Ascending aorta (tissue), 2 donors: ENCODE data around the gene ZNF770. TPM values are rescaled to one million over a fixed set of nuclear protein-coding genes. Genes with fewer than 3 reads are reported as not detected.
"Not testable (repeated sequence)": the region's sequence is repeated elsewhere in the genome, so short reads cannot be mapped to it uniquely, and the experiment has no call there.

ENCODE experiments used
- DNase-seq, 2 donors: peaks; one replicate each; pipeline ENCODE4 v3.0.0-alpha.2; 2019; ENCODE audit warnings: low spot score in 2 of 2
- H3K27ac ChIP-seq, 2 donors: fragments of 200-600 bp; sonication (generic); one replicate each; pipeline ENCODE4 v1.5.1; 2016 to 2017; ENCODE audit warnings: mild to moderate bottlenecking in 1 of 2
- H3K27me3 ChIP-seq: fragments of 200-600 bp; sonication (generic); one replicate; pipeline ENCODE4 v1.5.1; 2017
- H3K36me3 ChIP-seq, 2 donors: fragments of 200-600 bp; sonication (generic); one replicate each; pipeline ENCODE4 v1.5.1; 2016
- H3K4me1 ChIP-seq, 2 donors: fragments of 200-600 bp; sonication (generic); one replicate each; pipeline ENCODE4 v1.5.1; 2016 to 2017; ENCODE audit warnings: mild to moderate bottlenecking in 1 of 2
- H3K4me3 ChIP-seq, 2 donors: fragments of 200-600 bp; sonication (generic); one replicate each; pipeline ENCODE4 v1.5.1; 2016 to 2017; ENCODE audit warnings: mild to moderate bottlenecking in 1 of 2
- H3K9me3 ChIP-seq, 2 donors: fragments of 200-600 bp; sonication (generic); one replicate each; pipeline ENCODE4 v1.5.1; 2016
- intact Hi-C: fragments of 100-400 bp; cut with DNase I; formaldehyde crosslinking; loops from one replicate; pipeline ENCODE4 v1.15.1; 2023
- total RNA-seq: library from RNA; depleted of rRNA; stranded (reverse); fragments of >200 nt; gene quantifications from one replicate; pipeline ENCODE4 v1.1.0, GENCODE V29; 2016
- TF ChIP-seq, protein P1 (sequence below), 3 experiments: fragments of 200-600 bp in 2 of 3; fragments of 450-650 bp in 1 of 3; sonication (generic) in 2 of 3; IDR thresholded peaks; one replicate each; pipeline ENCODE4 v1.5.1; 2016 to 2019; ENCODE audit warnings: antibody characterized with exemption in 3 of 3, mild to moderate bottlenecking in 1 of 3, moderate library complexity in 1 of 3

ZNF770 gene
- total RNA-seq, 1 donor from 2014 or later = 87.7 TPM

DNA sequence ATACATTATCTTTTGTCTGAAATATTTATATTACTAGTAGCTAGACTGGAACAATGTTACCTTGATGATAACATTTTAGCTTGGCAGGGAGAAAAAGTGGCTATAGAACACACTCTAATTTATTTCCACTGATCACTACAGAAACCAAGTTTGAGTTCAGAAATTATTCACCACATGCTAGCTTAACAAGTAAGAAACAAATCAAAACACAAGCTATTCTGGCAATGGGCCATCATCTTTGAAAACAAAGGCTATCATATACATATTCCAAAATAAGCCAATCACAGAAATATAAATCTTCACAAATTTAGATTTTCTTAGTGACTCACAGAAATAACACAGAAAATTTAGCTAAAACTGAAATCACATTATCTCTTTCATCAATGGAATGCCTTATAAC lies 35.6 kb downstream of the ZNF770 start:
- Histone ChIP-seq H3K9me3 (no peaks in the 10 kb centered on the region), H3K4me1 (no peaks in the 10 kb centered on the region), H3K27me3 (no peaks in the 10 kb centered on the region), H3K27ac (no peak overlapping the region), H3K4me3 (no peak overlapping the region), H3K36me3 (peaks cover 0 to 3% of the 10 kb centered on the region in 2 donors)
- TF ChIP-seq, protein P1, sequence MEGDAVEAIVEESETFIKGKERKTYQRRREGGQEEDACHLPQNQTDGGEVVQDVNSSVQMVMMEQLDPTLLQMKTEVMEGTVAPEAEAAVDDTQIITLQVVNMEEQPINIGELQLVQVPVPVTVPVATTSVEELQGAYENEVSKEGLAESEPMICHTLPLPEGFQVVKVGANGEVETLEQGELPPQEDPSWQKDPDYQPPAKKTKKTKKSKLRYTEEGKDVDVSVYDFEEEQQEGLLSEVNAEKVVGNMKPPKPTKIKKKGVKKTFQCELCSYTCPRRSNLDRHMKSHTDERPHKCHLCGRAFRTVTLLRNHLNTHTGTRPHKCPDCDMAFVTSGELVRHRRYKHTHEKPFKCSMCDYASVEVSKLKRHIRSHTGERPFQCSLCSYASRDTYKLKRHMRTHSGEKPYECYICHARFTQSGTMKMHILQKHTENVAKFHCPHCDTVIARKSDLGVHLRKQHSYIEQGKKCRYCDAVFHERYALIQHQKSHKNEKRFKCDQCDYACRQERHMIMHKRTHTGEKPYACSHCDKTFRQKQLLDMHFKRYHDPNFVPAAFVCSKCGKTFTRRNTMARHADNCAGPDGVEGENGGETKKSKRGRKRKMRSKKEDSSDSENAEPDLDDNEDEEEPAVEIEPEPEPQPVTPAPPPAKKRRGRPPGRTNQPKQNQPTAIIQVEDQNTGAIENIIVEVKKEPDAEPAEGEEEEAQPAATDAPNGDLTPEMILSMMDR (IDR thresholded peaks at IDR 0.05) = no peak
- intact Hi-C loops = no loop called here
- DNase-seq = no peak

DNA sequence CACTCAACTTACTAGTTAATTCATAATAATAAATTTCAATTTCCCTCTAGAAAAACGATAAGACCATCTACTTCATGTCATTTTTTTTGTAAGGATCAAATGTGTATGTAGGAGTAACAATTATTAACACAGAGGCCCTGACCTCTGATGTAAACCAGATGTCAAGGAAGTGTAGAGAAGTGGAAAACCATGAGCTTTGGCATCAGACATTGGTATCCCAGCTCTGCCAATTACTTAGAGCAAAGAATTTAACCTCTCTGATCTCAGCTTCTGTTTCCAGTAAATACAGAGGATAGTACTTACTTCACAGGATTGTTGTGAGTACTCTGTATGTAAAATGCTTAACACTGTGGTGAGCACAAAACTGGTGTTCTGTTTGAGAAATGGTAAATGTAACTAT lies 36.1 kb downstream of the ZNF770 start:
- no peak overlapping the region for H3K27ac ChIP-seq
- intact Hi-C loops = no loop called here
- H3K4me1 ChIP-seq = no peaks in the 10 kb centered on the region
- TF ChIP-seq, protein P1 (IDR thresholded peaks at IDR 0.05) = no peak
- no peaks in the 10 kb centered on the region for H3K27me3 ChIP-seq
- no peaks in the 10 kb centered on the region for H3K9me3 ChIP-seq
- no peak overlapping the region for H3K4me3 ChIP-seq
- H3K36me3 ChIP-seq = peaks cover 0 to 5% of the 10 kb centered on the region in 2 donors
- DNase-seq = no peak

DNA sequence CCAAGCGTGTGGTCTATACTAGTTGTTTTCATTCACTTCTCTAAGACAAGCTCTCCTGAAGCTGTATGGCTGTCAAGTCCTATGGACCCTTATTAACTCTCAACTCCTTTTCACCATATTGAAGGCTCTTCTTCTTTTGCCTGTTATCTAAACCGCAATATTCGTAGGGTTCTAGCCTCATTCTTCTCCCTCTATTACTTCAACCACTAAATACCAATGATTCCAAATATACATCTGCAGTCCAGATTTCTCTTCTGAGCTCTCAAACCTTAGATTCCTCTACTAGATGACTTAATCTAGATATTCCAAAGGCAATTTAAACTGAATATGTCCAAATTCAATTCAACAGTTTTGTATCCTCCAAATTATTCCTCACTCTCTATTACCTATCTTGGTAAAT lies 43.2 kb downstream of the ZNF770 start:
- Histone ChIP-seq H3K9me3 (no peaks in the 10 kb centered on the region), H3K27ac (no peak overlapping the region), H3K4me1 (no peaks in the 10 kb centered on the region), H3K27me3 (no peaks in the 10 kb centered on the region), H3K4me3 (no peak overlapping the region), H3K36me3 (peaks cover 28 to 56% of the 10 kb centered on the region in 2 donors)
- DNase-seq = no peak
- intact Hi-C loops = no loop called here
- TF ChIP-seq, protein P1 (IDR thresholded peaks at IDR 0.05) = no peak

DNA sequence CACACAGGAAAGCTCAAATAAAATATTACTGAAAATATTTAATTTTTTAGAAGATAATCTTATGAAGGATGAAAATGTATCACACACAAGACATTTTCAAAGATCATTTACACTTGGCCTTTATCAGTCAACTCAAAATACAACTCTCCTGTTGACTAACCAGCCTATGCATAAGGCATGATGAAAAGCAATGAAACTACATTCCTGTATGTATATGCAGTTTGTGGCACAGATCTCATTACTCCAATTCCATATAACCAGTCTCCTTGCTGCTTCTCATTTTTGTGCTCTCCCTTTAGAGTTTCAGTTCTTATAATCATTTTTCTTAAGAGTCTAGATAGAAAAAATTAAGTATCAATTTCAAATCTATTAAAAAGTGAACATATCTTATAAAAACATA lies 44.4 kb downstream of the ZNF770 start:
- peaks cover 33 to 65% of the 10 kb centered on the region in 2 donors for H3K36me3 ChIP-seq
- H3K27ac ChIP-seq = no peak overlapping the region
- no peaks in the 10 kb centered on the region for H3K9me3 ChIP-seq
- H3K27me3 ChIP-seq = no peaks in the 10 kb centered on the region
- H3K4me1 ChIP-seq = no peaks in the 10 kb centered on the region
- no peak overlapping the region for H3K4me3 ChIP-seq
- intact Hi-C loops = no loop called here
- no peak for DNase-seq
- TF ChIP-seq, protein P1 (IDR thresholded peaks at IDR 0.05) = no peak

DNA sequence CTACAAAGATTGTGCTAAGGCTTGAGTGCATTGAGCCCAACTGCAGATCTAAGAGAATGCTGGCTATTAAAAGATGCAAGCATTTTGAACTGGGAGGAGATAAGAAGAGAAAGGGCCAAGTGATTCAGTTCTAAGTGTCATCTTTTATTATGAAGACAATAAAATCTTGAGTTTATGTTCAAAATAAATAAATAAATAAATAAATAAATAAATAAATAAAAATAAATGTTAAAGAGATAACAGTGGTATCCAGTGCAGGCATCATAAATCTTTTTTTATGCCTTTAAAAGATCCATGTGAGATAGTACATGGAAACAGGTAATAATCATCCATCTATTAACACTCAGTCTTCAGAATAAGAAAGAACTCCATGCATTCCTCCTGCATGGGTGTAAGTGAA lies 44.8 kb downstream of the ZNF770 start:
- H3K9me3 ChIP-seq, H3K27ac ChIP-seq: not testable (repeated sequence)

DNA sequence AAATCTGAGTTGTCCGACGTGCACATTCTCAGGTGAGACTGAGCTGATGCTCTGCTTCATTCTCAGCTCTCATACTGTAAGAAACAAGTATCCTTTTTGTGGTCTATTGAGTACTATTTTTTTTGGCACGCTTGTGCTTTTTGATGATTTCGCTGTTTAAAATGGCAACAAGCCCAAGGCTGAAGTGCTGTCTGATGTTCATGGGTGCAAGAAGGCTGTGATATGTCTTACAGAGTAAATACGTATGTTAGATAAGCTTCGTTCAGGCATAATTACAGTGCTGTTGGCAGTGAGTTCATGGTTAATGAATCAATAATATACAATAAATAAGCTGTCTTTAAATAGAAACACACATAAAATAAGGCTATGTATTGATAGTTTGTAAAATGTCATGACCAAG lies 45.7 kb downstream of the ZNF770 start:
- TF ChIP-seq, protein P1 (IDR thresholded peaks at IDR 0.05) = no peak
- no peak overlapping the region for H3K4me3 ChIP-seq
- H3K27ac ChIP-seq = no peak overlapping the region
- H3K36me3 ChIP-seq = peaks cover 43 to 74% of the 10 kb centered on the region in 2 donors
- no peaks in the 10 kb centered on the region for H3K27me3 ChIP-seq
- H3K9me3 ChIP-seq = no peaks in the 10 kb centered on the region
- H3K4me1 ChIP-seq = no peaks in the 10 kb centered on the region
- DNase-seq = no peak
- intact Hi-C loops = no loop called here

More for the DNA sequence above, 44.8 kb downstream of the ZNF770 start:
- DNase-seq, H3K4me1 ChIP-seq, H3K27me3 ChIP-seq, intact Hi-C loops, H3K4me3 ChIP-seq: not testable (repeated sequence)
- H3K36me3 ChIP-seq = peaks cover 35 to 69% of the 10 kb centered on the region in 2 donors
